ENCODE results near the gene MIF4GD.

DNA sequence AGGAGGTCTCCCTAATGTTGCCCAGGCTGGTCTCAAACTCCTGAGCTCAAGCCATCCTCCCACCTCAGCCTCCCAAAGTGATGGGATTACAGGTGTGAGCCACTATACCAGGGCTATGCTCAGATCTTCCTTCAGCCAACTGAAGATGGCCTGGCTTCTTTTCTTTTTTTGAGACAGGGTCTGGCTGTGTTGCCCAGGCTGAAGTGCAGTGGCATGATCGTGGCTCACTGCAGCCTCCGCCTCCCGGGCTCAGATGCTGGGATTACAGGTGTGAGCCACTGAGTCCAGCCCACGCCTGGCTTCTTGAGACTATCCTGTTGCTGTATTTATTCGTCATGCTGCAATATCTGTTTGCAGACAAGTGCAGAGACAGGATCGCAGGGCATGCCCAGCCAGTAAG is 14.1 kb upstream of the MIF4GD start:
- TF ChIP-seq CTCF (conservative IDR thresholded peaks at IDR 0.05; ENCODE audit: low read depth in 2 of 2) (no peak), CREB1 (CRISPR knock-in tag; IDR thresholded peaks at IDR 0.05; ENCODE audit: low read depth) (no peak), EZH2 (IDR thresholded peaks at IDR 0.05; ENCODE audit: low read depth, unreplicated experiment) (no peak), EZH2phosphoT487 (IDR thresholded peaks at IDR 0.05; ENCODE audit: unreplicated experiment) (no peak), JUNB (IDR thresholded peaks at IDR 0.05; ENCODE audit: unreplicated experiment) (no peak), POLR2AphosphoS5 (IDR thresholded peaks at IDR 0.05; ENCODE audit: low read depth) (no peak), ZNF462 (CRISPR knock-in tag; IDR thresholded peaks at IDR 0.05) (no peak), STAT1 (IDR thresholded peaks at IDR 0.05; ENCODE audit: unreplicated experiment) (no peak), NANOG (IDR thresholded peaks at IDR 0.05; ENCODE audit: borderline replicate concordance) (no peak)
- TF ChIP-seq, protein P1, sequence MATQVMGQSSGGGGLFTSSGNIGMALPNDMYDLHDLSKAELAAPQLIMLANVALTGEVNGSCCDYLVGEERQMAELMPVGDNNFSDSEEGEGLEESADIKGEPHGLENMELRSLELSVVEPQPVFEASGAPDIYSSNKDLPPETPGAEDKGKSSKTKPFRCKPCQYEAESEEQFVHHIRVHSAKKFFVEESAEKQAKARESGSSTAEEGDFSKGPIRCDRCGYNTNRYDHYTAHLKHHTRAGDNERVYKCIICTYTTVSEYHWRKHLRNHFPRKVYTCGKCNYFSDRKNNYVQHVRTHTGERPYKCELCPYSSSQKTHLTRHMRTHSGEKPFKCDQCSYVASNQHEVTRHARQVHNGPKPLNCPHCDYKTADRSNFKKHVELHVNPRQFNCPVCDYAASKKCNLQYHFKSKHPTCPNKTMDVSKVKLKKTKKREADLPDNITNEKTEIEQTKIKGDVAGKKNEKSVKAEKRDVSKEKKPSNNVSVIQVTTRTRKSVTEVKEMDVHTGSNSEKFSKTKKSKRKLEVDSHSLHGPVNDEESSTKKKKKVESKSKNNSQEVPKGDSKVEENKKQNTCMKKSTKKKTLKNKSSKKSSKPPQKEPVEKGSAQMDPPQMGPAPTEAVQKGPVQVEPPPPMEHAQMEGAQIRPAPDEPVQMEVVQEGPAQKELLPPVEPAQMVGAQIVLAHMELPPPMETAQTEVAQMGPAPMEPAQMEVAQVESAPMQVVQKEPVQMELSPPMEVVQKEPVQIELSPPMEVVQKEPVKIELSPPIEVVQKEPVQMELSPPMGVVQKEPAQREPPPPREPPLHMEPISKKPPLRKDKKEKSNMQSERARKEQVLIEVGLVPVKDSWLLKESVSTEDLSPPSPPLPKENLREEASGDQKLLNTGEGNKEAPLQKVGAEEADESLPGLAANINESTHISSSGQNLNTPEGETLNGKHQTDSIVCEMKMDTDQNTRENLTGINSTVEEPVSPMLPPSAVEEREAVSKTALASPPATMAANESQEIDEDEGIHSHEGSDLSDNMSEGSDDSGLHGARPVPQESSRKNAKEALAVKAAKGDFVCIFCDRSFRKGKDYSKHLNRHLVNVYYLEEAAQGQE (IDR thresholded peaks at IDR 0.05; ENCODE audit: unreplicated experiment): no peak
- TF ChIP-seq, protein P2, sequence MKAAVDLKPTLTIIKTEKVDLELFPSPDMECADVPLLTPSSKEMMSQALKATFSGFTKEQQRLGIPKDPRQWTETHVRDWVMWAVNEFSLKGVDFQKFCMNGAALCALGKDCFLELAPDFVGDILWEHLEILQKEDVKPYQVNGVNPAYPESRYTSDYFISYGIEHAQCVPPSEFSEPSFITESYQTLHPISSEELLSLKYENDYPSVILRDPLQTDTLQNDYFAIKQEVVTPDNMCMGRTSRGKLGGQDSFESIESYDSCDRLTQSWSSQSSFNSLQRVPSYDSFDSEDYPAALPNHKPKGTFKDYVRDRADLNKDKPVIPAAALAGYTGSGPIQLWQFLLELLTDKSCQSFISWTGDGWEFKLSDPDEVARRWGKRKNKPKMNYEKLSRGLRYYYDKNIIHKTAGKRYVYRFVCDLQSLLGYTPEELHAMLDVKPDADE (IDR thresholded peaks at IDR 0.05): no peak
